ENCODE measurements around the gene MAEL. TPM values are rescaled to one million over a fixed set of nuclear protein-coding genes. Genes with fewer than 3 reads are reported as not detected.

MAEL gene
- total and polyA plus RNA-seq, 2 donors (not counting 1 experiment from before 2014, with no cell fraction given) = 0.04 TPM; not detected in 1

- Histone ChIP-seq H3K9me3 (ENCODE audit: control extremely low read depth in 1 of 3, control insufficient read depth in 2 of 3, insufficient read depth in 1 of 3, low read length in 2 of 3) (no peaks in the 10 kb centered on the region), H4K20me1 (ENCODE audit: control insufficient read depth, insufficient read depth, low read length, poor library complexity, severe bottlenecking) (no peaks in the 10 kb centered on the region), H3K27ac (ENCODE audit: low read length in 2 of 2) (no peak overlapping the region), H2AFZ (ENCODE audit: insufficient read depth, low read depth, low read length, poor library complexity, severe bottlenecking) (no peak overlapping the region), H3K4me2 (replicated peaks; ENCODE audit: low read depth, low read length, poor library complexity, severe bottlenecking) (no peak overlapping the region), H3K9ac (ENCODE audit: low read length) (no peak overlapping the region), H3K27me3 (replicated peaks in 1 of 4; ENCODE audit: control extremely low read depth in 1 of 4, control insufficient read depth in 3 of 4, insufficient read depth in 4 of 4, low read length in 3 of 4) (peaks cover 0 to 10% (median 0%) of the 10 kb centered on the region in 4 experiments), H3K36me3 (replicated peaks in 1 of 2; ENCODE audit: control extremely low read depth in 1 of 2, control insufficient read depth in 1 of 2, extremely low read depth in 1 of 2, insufficient read depth in 2 of 2, low read length in 1 of 2) (no peaks in the 10 kb centered on the region), H3K4me1 (ENCODE audit: control insufficient read depth in 2 of 2, insufficient read depth in 2 of 2, low read length in 2 of 2) (peaks cover 3 to 6% of the 10 kb centered on the region in 2 donors), H3K79me2 (ENCODE audit: control insufficient read depth, insufficient read depth, low read length) (no peaks in the 10 kb centered on the region), H3K4me3 (ENCODE audit: control extremely low read depth in 1 of 5, extremely low read depth in 1 of 5, insufficient read depth in 1 of 5, low read depth in 2 of 5, low read length in 4 of 5) (no peak overlapping the region)
- Mint-ChIP-seq H3K27me3 (peaks cover 7% of the 10 kb centered on the region), H3K4me1 (peaks cover 4% of the 10 kb centered on the region), H3K4me3 (no peak overlapping the region), H3K27ac (no peak overlapping the region), H3K9me3 (ENCODE audit: insufficient read depth) (no peaks in the 10 kb centered on the region)
- POLR2A ChIA-PET = no interaction called here
- ATAC-seq (ENCODE audit: low read depth) (no peak), DNase-seq (no peak)
- 58% methylated on average over 6 of the region's 10 CpGs for WGBS (ENCODE audit: insufficient coverage)
- no peak for TF ChIP-seq EZH2 (IDR thresholded peaks at IDR 0.05; ENCODE audit: borderline replicate concordance, insufficient read depth, low read depth, low read length, poor library complexity, severe bottlenecking)
- TF ChIP-seq, protein P1, sequence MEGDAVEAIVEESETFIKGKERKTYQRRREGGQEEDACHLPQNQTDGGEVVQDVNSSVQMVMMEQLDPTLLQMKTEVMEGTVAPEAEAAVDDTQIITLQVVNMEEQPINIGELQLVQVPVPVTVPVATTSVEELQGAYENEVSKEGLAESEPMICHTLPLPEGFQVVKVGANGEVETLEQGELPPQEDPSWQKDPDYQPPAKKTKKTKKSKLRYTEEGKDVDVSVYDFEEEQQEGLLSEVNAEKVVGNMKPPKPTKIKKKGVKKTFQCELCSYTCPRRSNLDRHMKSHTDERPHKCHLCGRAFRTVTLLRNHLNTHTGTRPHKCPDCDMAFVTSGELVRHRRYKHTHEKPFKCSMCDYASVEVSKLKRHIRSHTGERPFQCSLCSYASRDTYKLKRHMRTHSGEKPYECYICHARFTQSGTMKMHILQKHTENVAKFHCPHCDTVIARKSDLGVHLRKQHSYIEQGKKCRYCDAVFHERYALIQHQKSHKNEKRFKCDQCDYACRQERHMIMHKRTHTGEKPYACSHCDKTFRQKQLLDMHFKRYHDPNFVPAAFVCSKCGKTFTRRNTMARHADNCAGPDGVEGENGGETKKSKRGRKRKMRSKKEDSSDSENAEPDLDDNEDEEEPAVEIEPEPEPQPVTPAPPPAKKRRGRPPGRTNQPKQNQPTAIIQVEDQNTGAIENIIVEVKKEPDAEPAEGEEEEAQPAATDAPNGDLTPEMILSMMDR (IDR thresholded peaks at IDR 0.05) = no peak
- intact Hi-C loops (cut with micrococcal nuclease) = loop anchor here (5.0 kb wide), 1 partner anchor 79 kb away; the partner anchor contains the start of gene ILDR2
- CTCF ChIA-PET = interaction anchor here (0.9 to 17.0 kb wide), 10 partner anchors 12 to 386 kb away, joined by 3 to 944 read pairs (median 4); no protein-coding TSS in a partner anchor
Measured at GRCh38 chr1:167056529-167057231, 67.6 kb downstream of the MAEL start.

DNA sequence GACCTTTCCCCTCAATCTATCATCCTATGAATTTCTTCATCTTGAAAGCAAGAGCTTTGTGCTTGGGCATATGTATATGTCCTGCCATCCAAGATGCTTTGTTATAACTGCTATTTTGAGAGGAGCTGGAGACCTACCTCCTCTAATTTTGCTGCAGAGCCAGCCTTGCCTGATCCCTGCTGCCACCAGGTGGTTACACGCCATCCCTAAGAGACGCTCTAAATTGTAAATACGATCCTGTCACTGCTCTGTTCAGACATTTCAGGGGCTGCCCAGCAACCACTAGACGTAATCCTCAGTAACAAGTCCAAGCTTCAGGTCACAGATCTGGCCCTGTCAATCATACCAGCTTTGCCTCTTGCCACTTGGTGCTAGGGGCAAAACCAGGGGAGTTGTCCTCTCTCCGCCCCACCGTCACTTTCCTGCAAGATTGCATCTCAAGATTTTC, 68.2 kb downstream of the MAEL start:
- POLR2A ChIA-PET = no interaction called here
- intact Hi-C loops (cut with micrococcal nuclease) = loop anchor here (5.0 kb wide), 1 partner anchor 80 kb away; the partner anchor contains the start of gene ILDR2
- ATAC-seq (ENCODE audit: low read depth) (no peak), DNase-seq (peak; percentile 42)
- Histone ChIP-seq H3K27me3 (replicated peaks in 1 of 4; ENCODE audit: control extremely low read depth in 1 of 4, control insufficient read depth in 3 of 4, insufficient read depth in 4 of 4, low read length in 3 of 4) (peaks cover 0 to 10% (median 0%) of the 10 kb centered on the region in 4 experiments), H3K4me3 (ENCODE audit: control extremely low read depth in 1 of 5, extremely low read depth in 1 of 5, insufficient read depth in 1 of 5, low read depth in 2 of 5, low read length in 4 of 5) (no peak overlapping the region), H3K27ac (ENCODE audit: low read length in 2 of 2) (no peak overlapping the region), H4K20me1 (ENCODE audit: control insufficient read depth, insufficient read depth, low read length, poor library complexity, severe bottlenecking) (no peaks in the 10 kb centered on the region), H3K4me1 (ENCODE audit: control insufficient read depth in 2 of 2, insufficient read depth in 2 of 2, low read length in 2 of 2) (peaks cover 3 to 6% of the 10 kb centered on the region in 2 donors), H3K9ac (ENCODE audit: low read length) (no peak overlapping the region), H3K4me2 (replicated peaks; ENCODE audit: low read depth, low read length, poor library complexity, severe bottlenecking) (no peak overlapping the region), H2AFZ (ENCODE audit: insufficient read depth, low read depth, low read length, poor library complexity, severe bottlenecking) (peak overlapping the region; percentile 9), H3K9me3 (ENCODE audit: control extremely low read depth in 1 of 3, control insufficient read depth in 2 of 3, insufficient read depth in 1 of 3, low read length in 2 of 3) (no peaks in the 10 kb centered on the region), H3K79me2 (ENCODE audit: control insufficient read depth, insufficient read depth, low read length) (no peaks in the 10 kb centered on the region), H3K36me3 (replicated peaks in 1 of 2; ENCODE audit: control extremely low read depth in 1 of 2, control insufficient read depth in 1 of 2, extremely low read depth in 1 of 2, insufficient read depth in 2 of 2, low read length in 1 of 2) (no peaks in the 10 kb centered on the region)
- WGBS (ENCODE audit: insufficient coverage) = 51% methylated on average over 6 of the region's 6 CpGs
- TF ChIP-seq EZH2 (IDR thresholded peaks at IDR 0.05; ENCODE audit: borderline replicate concordance, insufficient read depth, low read depth, low read length, poor library complexity, severe bottlenecking) = no peak
- TF ChIP-seq, protein P1 (IDR thresholded peaks at IDR 0.05) = peak; percentile 10
- Mint-ChIP-seq H3K9me3 (ENCODE audit: insufficient read depth) (no peaks in the 10 kb centered on the region), H3K27ac (no peak overlapping the region), H3K4me3 (no peak overlapping the region), H3K4me1 (peaks cover 4% of the 10 kb centered on the region), H3K27me3 (peaks cover 7% of the 10 kb centered on the region)
- CTCF ChIA-PET = interaction anchor here (0.9 to 17.0 kb wide), 13 partner anchors 13 to 1133 kb away, joined by 3 to 944 read pairs (median 4); partner anchors contain the start of gene POU2F1

Measured in B cell (primary cell).